ENCODE results near the gene VSTM4.
A peak's percentile ranks its signal among the peaks of the same experiment; 100 is the strongest.

The VSTM4 gene

DNA sequence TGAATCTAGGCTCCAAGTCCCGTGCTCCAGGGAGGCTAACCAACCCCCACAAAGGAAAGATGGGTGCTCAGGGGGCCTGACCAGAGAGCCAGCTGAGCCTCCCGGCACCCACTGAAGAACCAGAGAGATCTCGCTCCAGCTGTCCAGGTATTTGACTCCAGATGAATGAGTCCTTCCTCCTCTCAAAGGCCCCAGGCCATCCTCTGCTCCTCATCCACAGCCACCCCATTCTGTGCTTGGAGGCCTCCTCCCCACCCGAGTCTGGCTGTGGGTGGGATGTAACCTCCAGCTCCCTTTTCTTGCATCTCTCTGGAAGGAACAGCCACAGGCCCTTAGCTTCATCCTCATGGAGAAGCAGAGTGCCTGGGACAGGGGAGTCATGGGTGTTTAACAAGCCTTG, 44.6 kb downstream of the VSTM4 start:
- no peak for ATAC-seq

DNA sequence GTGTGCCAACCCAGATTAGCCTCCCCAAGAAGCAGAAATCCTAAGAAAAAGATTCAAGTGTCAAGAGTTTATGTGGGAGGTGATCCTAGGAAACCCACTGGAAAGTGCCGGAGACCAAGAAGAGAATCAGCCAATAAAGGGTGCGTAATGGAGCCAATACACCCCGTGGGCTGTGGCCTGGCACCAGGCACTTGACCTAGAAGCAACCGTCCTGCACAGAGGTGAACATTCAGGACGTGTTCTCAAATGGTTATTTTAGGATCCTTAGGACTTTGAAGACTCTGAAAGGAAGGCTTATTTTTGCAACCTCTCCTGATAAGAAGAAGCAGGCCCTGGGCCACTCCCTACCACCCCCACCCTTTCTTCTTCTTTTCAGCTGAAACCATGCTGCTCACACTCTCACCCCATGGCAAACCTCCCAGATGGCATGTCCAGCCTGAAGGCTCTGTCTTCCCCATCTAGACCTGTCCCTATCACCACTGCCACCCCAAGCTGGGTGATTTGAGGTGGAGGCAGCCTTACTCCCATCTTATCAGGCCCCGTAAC, 46.6 kb downstream of the VSTM4 start:
- no peak for ATAC-seq

GRCh38 chr10:49068209-49068608, 47.1 kb downstream of the VSTM4 start:
- ATAC-seq = no peak

- no peak for ATAC-seq
Measured at GRCh38 chr10:49066944-49067730, 48.2 kb downstream of the VSTM4 start.

DNA sequence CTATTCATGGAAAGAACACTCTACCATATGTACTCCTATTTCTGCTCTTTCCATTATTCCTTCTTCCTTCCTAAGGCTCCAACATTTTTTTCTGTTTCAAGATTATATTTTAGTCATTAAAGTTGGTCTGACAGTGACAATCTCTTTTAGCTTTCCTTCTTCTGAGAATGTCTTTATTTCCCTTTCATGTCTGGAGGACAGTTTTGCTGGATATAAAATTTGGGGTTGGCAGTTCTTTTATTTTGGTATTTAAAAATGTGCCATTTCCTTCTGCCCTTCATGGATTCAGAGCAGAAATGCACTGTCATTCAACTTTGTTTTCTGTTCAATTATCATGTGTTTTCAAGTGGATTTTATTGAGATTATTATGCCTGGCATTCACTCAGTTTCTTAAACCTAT, 53.1 kb downstream of the VSTM4 start:
- ATAC-seq = no peak

GRCh38 chr10:49061667-49062066, 53.7 kb downstream of the VSTM4 start:
- ATAC-seq = no peak

- ATAC-seq = no peak
Measured at GRCh38 chr10:49058463-49059255, 56.7 kb downstream of the VSTM4 start.

DNA sequence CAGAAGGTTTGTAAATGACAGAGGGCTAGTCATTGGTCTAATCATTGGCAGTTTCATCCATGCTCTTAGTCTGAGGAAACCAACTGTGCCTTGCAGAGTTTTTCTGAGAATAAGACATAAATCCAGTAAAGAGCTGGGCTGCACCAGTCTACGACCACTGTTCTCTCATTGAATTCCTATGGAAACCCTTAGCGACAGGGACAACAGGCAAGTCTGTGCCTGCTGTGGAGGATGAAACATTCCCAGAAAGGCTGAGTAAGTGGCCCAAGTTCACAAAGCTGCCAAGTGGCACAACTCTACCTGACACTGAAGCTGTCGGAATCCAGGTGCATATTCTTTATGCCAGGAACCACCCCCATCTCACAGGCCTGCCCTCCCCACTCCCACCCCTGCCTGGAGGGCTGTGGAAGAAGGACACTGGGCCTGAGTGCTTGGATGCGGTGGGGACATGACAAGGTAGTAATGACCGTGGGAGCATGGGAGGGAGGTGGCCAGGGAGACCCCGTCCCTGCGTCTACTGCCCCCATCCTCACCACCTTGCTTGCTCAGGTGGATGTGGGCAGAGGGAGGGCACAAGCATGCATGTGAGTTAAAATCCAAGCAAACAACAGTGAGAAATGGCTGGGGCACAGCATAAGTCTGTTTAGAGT, 58.0 kb downstream of the VSTM4 start:
- ATAC-seq = no peak

GRCh38 chr10:49056356-49056755, 59.0 kb downstream of the VSTM4 start:
- ATAC-seq = no peak

DNA sequence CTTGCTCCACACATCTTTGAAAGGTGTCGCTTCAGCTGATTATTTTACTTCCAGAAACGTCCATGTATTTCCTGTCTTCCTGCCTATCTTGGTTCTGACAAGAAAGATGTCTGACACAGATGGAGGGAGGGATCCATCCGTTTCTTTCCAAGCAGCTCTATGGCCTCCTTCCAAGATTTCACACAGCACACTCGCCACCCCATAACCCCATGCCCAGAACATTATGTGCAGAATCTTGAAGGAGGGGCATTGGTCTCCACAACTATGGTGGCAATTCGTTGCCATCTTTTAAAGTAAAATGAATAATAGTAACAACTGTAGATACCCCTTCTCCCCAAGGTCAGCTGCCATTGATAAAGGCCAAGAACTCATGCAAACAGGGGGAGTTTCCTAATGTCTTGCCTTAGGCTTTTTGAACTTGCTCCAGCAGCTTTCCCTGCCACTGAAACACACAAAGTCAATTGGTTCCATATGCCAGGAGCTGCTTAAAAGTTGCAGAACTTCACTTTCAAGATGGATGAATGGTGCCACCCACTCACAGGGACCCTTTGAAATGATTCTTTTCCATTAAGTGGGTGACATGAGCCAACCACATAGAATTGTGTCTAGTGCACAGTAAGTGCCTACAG, 60.0 kb downstream of the VSTM4 start:
- ATAC-seq = no peak

- ATAC-seq = no peak
Measured at GRCh38 chr10:49054753-49055152, 60.6 kb downstream of the VSTM4 start.

DNA sequence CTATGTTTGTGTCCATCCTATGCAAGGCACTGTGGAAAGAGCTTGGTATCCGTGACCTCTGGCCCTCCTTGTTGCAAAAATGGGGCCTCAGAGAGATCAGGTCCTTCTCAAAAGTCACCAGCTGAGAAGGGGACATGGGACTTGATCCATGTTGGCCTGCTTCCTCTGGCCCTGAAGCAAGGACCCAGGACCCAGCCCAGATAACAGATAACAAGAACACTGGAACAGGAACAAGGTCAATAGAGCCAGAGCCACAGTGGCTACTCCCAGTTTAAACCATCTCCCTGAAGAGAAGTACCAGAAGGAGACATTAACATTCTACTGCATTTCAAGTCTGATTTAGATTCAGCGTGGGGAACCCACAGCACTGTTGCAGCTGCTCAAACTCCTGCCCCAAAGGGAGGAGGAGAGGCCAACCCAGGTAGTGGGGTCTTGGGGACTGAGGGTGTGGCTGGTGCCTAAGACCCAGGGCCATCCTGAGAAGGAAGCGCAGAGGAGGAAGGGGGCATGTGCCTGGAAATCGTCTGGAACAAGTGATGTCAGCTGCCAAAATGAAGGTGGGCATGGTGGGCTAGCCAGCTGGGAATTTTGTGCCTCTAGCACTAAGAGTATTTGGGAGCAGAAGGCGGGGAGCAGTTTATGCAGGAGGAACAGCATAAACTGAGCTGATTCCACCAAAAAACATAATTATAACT, 61.2 kb downstream of the VSTM4 start:
- no peak for ATAC-seq

DNA sequence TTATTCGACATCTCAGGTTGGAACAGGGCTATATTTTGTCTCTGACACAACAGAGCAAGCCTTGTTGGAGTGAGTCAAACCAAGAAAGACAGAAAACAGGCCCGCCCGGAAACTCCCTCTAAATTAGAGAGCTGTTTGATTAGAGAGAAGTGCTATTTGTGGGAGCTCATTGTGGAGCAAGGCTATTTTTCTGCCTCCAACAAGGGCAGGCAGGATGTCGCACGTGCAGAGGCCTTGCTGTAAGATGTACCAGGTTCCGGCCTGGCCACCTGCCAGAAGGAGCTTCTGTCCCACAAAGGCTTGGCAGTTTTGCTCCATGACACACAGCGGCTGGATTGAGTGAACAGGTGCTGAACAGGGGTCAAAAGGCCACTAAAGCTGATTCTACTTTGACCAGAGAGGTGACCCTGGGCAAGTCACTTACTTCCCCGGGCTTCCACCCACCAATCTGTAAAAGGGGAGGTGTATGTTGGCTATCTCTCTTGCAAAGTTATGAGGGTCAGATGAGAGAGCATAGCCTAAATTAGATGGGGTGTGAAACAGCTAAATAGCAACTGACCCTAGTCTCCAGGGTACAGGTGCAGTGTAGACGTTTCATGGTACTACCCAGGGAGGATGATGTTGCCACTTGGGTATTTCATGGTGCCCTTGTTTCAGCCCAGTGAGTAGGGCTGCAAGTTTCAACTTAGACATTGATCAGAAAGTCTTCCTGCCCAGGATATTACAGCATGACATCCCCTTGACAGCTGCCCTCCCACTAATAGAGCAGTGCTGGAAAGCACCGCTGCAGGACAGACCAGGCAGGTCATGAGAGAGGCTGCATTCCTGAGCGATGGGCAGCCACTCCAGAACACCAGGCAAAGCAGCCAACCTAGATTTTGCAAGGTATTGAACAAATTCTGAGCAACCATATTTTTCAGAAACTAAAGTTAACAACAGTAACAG, 62.0 kb downstream of the VSTM4 start:
- peak in 1 of 2 donors; percentile 43 for ATAC-seq

- no peak for ATAC-seq
Measured at GRCh38 chr10:49052069-49052468, 63.3 kb downstream of the VSTM4 start.

DNA sequence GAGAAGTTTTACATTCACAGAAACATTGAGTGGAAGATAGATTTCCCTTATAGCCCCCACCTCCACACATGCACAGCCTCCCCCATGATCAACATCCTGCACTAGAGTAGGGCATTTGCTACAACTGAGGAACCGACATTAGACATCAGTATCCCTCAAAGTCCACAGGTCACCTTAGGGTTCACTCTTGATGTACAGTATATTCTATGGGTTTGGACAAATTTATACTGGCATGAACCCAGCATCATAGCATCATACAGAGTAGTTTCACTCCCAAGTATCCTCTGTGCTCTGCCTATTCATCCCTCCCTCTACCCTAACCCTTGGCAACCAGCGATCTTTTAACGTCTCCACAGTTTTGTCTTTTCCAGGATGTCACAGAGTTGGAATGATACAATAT, 64.4 kb downstream of the VSTM4 start:
- no peak for ATAC-seq

DNA sequence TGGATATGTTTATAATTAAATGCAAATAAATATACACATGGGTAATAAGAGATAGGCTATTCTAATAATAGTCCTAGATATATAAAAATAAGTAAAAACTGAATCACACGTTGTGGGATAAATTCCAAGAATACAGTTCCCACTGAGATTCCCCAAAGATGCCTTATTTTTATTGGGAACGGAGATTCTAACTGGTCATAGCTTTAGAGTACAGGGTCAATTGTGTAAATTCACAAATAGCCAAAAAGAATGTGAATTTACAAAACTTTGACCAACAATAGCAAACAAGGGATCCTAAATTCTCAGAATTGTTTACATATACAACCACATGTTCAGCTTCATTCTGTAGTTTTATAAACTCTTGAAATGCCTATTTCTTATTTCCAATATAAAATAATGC, 65.0 kb downstream of the VSTM4 start:
- no peak for ATAC-seq

DNA sequence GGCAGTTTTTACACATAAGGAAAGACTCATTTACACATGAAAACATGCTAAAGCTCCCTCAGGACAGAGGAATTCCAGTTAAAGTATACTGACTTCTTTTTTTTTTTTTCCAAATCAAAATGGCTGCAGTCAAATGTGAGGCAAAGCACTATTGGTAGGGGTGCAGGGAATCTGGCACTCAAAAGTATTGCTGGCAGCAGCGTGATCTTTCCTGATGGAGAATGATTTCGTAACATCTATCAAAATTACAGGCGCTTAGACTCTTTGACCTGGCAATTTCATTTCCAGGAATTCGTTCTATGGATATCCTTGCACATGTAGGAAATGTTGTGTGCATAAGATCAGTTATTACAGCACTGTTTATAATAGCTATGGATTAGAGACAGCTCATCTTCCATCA, 65.7 kb downstream of the VSTM4 start:
- ATAC-seq = no peak

GRCh38 chr10:49047128-49047639, 68.1 kb downstream of the VSTM4 start:
- ATAC-seq = no peak

GRCh38 chr10:49044293-49045193, 70.8 kb downstream of the VSTM4 start:
- ATAC-seq = no peak

GRCh38 chr10:49040601-49041000, 74.7 kb downstream of the VSTM4 start:
- no peak for ATAC-seq

Data from activated CD4-positive, CD25-positive, alpha-beta regulatory T cell treated with anti-CD3 and anti-CD28 coated beads, Interleukin-2, amount 50 U/mL, for 24 hours (primary cell).